Measurements from ENCODE around the gene NSD1.

The NSD1 gene

DNA sequence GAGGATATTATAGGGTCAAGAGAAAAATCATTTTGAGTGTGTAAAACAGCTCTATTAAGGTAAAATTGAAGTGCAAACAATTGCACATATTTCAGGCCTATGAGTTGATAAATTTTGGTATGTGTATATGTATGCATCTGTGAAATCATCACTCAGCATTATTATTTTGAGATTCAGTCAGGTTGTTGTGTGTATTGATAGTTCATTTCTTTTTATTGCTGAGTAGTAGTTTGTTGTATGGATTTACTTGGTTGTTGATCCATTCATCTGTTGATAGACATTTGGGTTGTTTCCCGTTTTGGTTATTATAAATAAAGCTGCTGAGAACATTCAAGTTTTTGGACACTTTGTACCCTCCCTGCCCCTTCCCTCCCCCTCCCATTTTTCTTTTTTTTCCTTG, 119.7 kb downstream of the NSD1 start:
- TF ChIP-seq, protein P1, sequence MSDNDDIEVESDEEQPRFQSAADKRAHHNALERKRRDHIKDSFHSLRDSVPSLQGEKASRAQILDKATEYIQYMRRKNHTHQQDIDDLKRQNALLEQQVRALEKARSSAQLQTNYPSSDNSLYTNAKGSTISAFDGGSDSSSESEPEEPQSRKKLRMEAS (IDR thresholded peaks at IDR 0.05), result no peak
- no peak for TF ChIP-seq RAD21 (IDR thresholded peaks at IDR 0.05; ENCODE audit: low read depth)
- no peak for TF ChIP-seq ZBTB7A (IDR thresholded peaks at IDR 0.05; ENCODE audit: low read depth)
- no peak for TF ChIP-seq CREB1 (IDR thresholded peaks at IDR 0.05; ENCODE audit: low read depth)
- no peak for TF ChIP-seq EGR1 (IDR thresholded peaks at IDR 0.05)
- TF ChIP-seq NFIC (IDR thresholded peaks at IDR 0.05), result no peak
- no peak for TF ChIP-seq TEAD4 (IDR thresholded peaks at IDR 0.05)

DNA sequence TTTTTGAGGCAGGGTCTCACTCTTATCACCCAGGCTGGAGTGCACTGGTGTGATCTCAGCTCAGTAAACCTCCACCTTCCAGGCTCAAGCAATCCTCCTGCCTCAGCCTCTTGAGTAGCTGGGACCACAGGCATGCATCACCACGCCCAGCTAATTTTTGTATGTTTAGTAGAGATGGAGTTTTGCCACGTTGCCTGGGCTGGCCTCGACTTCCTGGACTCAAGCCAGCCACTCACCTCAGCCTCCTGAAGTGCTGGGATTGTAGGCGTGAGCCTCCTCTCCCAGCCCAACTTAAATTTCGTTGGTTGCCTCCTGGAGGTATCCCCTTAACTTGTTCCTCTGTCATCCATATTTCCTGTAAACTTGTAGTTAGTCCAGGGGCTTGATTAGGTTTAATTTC, 122.7 kb downstream of the NSD1 start:
- TF ChIP-seq, protein P1 (IDR thresholded peaks at IDR 0.05), result peak; percentile 65
- TF ChIP-seq NFIC (IDR thresholded peaks at IDR 0.05) (peak; percentile 63), CREB1 (IDR thresholded peaks at IDR 0.05; ENCODE audit: low read depth) (no peak), TAF1 (IDR thresholded peaks at IDR 0.05; ENCODE audit: low read depth) (no peak), YY1 (IDR thresholded peaks at IDR 0.05; ENCODE audit: low read depth) (no peak), FOXM1 (IDR thresholded peaks at IDR 0.05; ENCODE audit: borderline replicate concordance, low read depth) (no peak), ZBTB7A (IDR thresholded peaks at IDR 0.05; ENCODE audit: low read depth) (no peak)
- TF ChIP-seq, protein P2, sequence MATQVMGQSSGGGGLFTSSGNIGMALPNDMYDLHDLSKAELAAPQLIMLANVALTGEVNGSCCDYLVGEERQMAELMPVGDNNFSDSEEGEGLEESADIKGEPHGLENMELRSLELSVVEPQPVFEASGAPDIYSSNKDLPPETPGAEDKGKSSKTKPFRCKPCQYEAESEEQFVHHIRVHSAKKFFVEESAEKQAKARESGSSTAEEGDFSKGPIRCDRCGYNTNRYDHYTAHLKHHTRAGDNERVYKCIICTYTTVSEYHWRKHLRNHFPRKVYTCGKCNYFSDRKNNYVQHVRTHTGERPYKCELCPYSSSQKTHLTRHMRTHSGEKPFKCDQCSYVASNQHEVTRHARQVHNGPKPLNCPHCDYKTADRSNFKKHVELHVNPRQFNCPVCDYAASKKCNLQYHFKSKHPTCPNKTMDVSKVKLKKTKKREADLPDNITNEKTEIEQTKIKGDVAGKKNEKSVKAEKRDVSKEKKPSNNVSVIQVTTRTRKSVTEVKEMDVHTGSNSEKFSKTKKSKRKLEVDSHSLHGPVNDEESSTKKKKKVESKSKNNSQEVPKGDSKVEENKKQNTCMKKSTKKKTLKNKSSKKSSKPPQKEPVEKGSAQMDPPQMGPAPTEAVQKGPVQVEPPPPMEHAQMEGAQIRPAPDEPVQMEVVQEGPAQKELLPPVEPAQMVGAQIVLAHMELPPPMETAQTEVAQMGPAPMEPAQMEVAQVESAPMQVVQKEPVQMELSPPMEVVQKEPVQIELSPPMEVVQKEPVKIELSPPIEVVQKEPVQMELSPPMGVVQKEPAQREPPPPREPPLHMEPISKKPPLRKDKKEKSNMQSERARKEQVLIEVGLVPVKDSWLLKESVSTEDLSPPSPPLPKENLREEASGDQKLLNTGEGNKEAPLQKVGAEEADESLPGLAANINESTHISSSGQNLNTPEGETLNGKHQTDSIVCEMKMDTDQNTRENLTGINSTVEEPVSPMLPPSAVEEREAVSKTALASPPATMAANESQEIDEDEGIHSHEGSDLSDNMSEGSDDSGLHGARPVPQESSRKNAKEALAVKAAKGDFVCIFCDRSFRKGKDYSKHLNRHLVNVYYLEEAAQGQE (IDR thresholded peaks at IDR 0.05; ENCODE audit: low read depth), result no peak

DNA sequence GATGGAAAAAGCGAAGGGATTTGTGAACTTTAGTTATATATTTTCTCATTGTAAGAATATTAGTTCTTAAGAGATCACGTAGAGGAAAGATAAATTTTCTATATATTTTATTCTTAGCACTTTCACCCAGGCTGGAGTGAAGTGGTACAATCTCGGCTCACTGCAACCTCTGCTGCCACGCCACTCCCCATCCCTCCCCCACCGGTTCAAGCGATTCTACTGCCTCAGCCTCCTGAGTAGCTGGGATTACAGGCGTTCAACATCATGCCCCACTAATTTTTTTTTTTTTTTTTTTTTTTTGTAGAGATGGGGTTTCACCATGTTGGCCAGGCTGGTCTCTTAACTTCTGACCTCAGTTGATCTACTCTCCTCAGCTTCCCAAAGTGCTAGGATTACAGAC, 127.4 kb downstream of the NSD1 start:
- no peak for TF ChIP-seq RAD21 (IDR thresholded peaks at IDR 0.05; ENCODE audit: low read depth)
- TF ChIP-seq, protein P1 (IDR thresholded peaks at IDR 0.05), result no peak
- TF ChIP-seq, protein P3, sequence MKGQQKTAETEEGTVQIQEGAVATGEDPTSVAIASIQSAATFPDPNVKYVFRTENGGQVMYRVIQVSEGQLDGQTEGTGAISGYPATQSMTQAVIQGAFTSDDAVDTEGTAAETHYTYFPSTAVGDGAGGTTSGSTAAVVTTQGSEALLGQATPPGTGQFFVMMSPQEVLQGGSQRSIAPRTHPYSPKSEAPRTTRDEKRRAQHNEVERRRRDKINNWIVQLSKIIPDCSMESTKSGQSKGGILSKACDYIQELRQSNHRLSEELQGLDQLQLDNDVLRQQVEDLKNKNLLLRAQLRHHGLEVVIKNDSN (IDR thresholded peaks at IDR 0.05), result no peak
- TF ChIP-seq NFIC (IDR thresholded peaks at IDR 0.05), result no peak

DNA sequence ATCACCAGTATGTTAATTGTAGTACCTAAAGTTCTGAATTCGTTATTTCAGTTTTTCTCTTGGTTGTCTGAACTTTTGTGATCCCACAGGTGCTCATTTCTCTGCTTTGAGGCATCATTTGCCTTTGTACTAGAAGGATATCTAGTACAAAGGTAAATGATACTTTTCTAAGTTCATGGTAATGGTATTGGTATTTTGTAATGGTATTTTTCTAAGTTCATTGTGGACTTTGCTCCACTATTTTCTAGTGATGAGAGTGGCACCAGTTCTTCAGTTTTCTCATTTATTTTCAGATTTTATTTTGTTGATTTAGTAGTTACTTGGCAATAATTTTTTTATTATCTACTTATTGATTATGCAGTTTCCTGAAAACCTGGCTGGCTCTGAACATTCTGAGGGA, 127.9 kb downstream of the NSD1 start:
- TF ChIP-seq NFIC (IDR thresholded peaks at IDR 0.05) (no peak), ZBTB7A (IDR thresholded peaks at IDR 0.05; ENCODE audit: low read depth) (no peak), CEBPB (IDR thresholded peaks at IDR 0.05) (no peak), FOXM1 (IDR thresholded peaks at IDR 0.05; ENCODE audit: borderline replicate concordance, low read depth) (no peak), CREB1 (IDR thresholded peaks at IDR 0.05; ENCODE audit: low read depth) (no peak), YY1 (IDR thresholded peaks at IDR 0.05; ENCODE audit: low read depth) (no peak), RAD21 (IDR thresholded peaks at IDR 0.05; ENCODE audit: low read depth) (no peak), EGR1 (IDR thresholded peaks at IDR 0.05) (no peak), EP300 (IDR thresholded peaks at IDR 0.05; ENCODE audit: borderline replicate concordance) (no peak), TEAD4 (IDR thresholded peaks at IDR 0.05) (no peak), TAF1 (IDR thresholded peaks at IDR 0.05; ENCODE audit: low read depth) (no peak), TCF12 (IDR thresholded peaks at IDR 0.05; ENCODE audit: low read depth) (no peak)
- TF ChIP-seq, protein P1 (IDR thresholded peaks at IDR 0.05), result no peak
- TF ChIP-seq, protein P2 (IDR thresholded peaks at IDR 0.05; ENCODE audit: low read depth), result no peak
- TF ChIP-seq, protein P3 (IDR thresholded peaks at IDR 0.05), result no peak

DNA sequence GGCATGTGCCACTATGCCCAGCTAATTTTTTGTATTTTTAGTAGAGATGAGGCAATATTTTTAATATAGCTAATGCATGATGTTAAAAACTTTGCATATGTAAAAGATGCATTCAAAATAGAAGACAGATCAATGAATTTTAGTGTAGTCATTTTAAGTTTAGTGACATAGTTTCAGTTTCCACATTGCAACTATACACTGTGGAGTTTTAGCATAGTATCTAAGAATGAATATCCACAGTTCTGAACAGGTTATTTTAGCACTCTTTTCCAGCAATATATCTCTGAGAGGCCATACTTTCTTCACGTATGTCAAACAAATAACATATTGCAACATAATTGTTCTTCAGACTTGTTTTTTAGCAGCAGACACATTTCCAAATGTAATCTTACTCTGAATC, 130.6 kb downstream of the NSD1 start:
- TF ChIP-seq EP300 (IDR thresholded peaks at IDR 0.05; ENCODE audit: borderline replicate concordance), result no peak
- TF ChIP-seq, protein P3 (IDR thresholded peaks at IDR 0.05), result no peak
- TF ChIP-seq CEBPB (IDR thresholded peaks at IDR 0.05), result no peak
- TF ChIP-seq, protein P1 (IDR thresholded peaks at IDR 0.05), result no peak
- TF ChIP-seq FOXM1 (IDR thresholded peaks at IDR 0.05; ENCODE audit: borderline replicate concordance, low read depth), result no peak
- TF ChIP-seq NFIC (IDR thresholded peaks at IDR 0.05), result no peak
- TF ChIP-seq YY1 (IDR thresholded peaks at IDR 0.05; ENCODE audit: low read depth), result no peak
